HepG2 (cell line): ENCODE data around the gene SOX9. TPM values are rescaled to one million over a fixed set of nuclear protein-coding genes. Genes with fewer than 3 reads are reported as not detected.
A peak's percentile ranks its signal among the peaks of the same experiment; 100 is the strongest.

ENCODE experiments used
- CBX1 ChIP-seq: IDR thresholded peaks from one replicate; pipeline ENCODE4 v1.6.1; 2016; ENCODE audit warnings: antibody characterized with exemption, low read depth
- EP300 ChIP-seq, 3 experiments: sonication (generic) in 1 of 3; formaldehyde crosslinking in 1 of 3; IDR thresholded peaks; 2 replicates each; pipeline versions ENCODE4 v1.5.1 to v1.6.1; 2011 to 2020; ENCODE audit warnings: low read depth in 2 of 3, low read length in 2 of 3, borderline replicate concordance in 1 of 3, improper control_type of control experiment in 1 of 3, mild to moderate bottlenecking in 1 of 3, missing genetic modification reagents in 1 of 3, moderate library complexity in 1 of 3
- EZH2 ChIP-seq: conservative IDR thresholded peaks from 2 replicates; pipeline ENCODE4 v1.6.1; 2012; ENCODE audit warnings: mild to moderate bottlenecking, low read depth, low read length, moderate library complexity
- GABPA ChIP-seq, 2 experiments: IDR thresholded peaks; 2 replicates each; pipeline ENCODE4 v1.6.1; 2011 to 2016; ENCODE audit warnings: low read depth in 2 of 2, low read length in 1 of 2, missing biosample characterization in 1 of 2, missing genetic modification characterization in 1 of 2
- HOMEZ ChIP-seq: IDR thresholded peaks from 2 replicates; pipeline ENCODE4 v1.6.1; 2016; ENCODE audit warnings: low read depth
- MEIS1 ChIP-seq: sonication (generic); formaldehyde crosslinking; IDR thresholded peaks from 2 replicates; pipeline ENCODE4 v1.9.0; 2021; ENCODE audit warnings: mild to moderate bottlenecking, missing genetic modification reagents, moderate library complexity, borderline replicate concordance
- MXD4 ChIP-seq: IDR thresholded peaks from 2 replicates; pipeline ENCODE4 v1.6.1; 2016; ENCODE audit warnings: mild to moderate bottlenecking, missing biosample characterization, missing genetic modification reagents
- PREB ChIP-seq: sonication (generic); formaldehyde crosslinking; IDR thresholded peaks from 2 replicates; pipeline ENCODE4 v1.4.0; 2020; ENCODE audit warnings: missing genetic modification reagents
- RERE ChIP-seq: IDR thresholded peaks from 2 replicates; pipeline ENCODE4 v1.6.1; 2016; ENCODE audit warnings: low read depth, missing genetic modification reagents, missing compliant biosample characterization
- TOPORS ChIP-seq: sonication (generic); formaldehyde crosslinking; IDR thresholded peaks from 2 replicates; pipeline ENCODE4 v1.8.0; 2023; ENCODE audit warnings: mild to moderate bottlenecking, missing genetic modification reagents
- ZFAT ChIP-seq: sonication (generic); formaldehyde crosslinking; conservative IDR thresholded peaks from 2 replicates; pipeline ENCODE4 v1.8.1; 2023; ENCODE audit warnings: missing genetic modification reagents, inconsistent platforms
- ZFP91 ChIP-seq: sonication (generic); formaldehyde crosslinking; IDR thresholded peaks from 2 replicates; pipeline ENCODE4 v1.9.0; 2022; ENCODE audit warnings: missing genetic modification reagents, mild to moderate bottlenecking, borderline replicate concordance
- ZNF160 ChIP-seq: sonication (generic); formaldehyde crosslinking; IDR thresholded peaks from 2 replicates; pipeline ENCODE4 v1.8.0; 2022; ENCODE audit warnings: mild to moderate bottlenecking, inconsistent platforms, missing genetic modification reagents
- ZNF253 ChIP-seq: sonication (generic); formaldehyde crosslinking; IDR thresholded peaks from 2 replicates; pipeline ENCODE4 v1.8.0; 2022; ENCODE audit warnings: mild to moderate bottlenecking, missing genetic modification reagents, borderline replicate concordance
- ZNF331 ChIP-seq: sonication (generic); formaldehyde crosslinking; IDR thresholded peaks from 2 replicates; pipeline ENCODE4 v1.4.0; 2020; ENCODE audit warnings: missing genetic modification reagents
- ZNF546 ChIP-seq: sonication (generic); formaldehyde crosslinking; conservative IDR thresholded peaks from 2 replicates; pipeline ENCODE4 v1.8.1; 2023; ENCODE audit warnings: mild to moderate bottlenecking, missing genetic modification reagents
- ZNF580 ChIP-seq: IDR thresholded peaks from 2 replicates; pipeline ENCODE4 v1.6.1; 2016; ENCODE audit warnings: low read depth, borderline replicate concordance
- polyA plus RNA-seq, 8 experiments: library from polyadenylated mRNA; depleted of rRNA in 3 of 8; stranded (reverse) in 7 of 8; unstranded in 1 of 8; fragments of >200 nt; fragmentation: Illumina TruSeq in 4 of 8; extraction: Trizol in 4 of 8; gene quantifications; 2 replicates each; pipeline versions ENCODE4 v1.2.1 to v1.2.3, GENCODE V29; 2011 to 2016; ENCODE audit warnings: low read depth in 4 of 8, missing spikeins in 1 of 8, mixed read lengths in 1 of 8; ENCODE audit not compliant: insufficient read depth in 1 of 8
- total RNA-seq, 5 experiments: library from RNA; depleted of rRNA; stranded (reverse); fragments of >200 nt; fragmentation: Illumina TruSeq; extraction: Trizol; gene quantifications; 2 replicates each; pipeline ENCODE4 v1.2.3, GENCODE V29; 2016; ENCODE audit warnings: low read depth in 1 of 5

The SOX9 gene
- total and polyA plus RNA-seq, 2 of the 13 experiments (the other 11 are each of a cell fraction or from before 2014, with no cell fraction given), result 16.1 to 27.6 TPM

- TF ChIP-seq PREB (CRISPR knock-in tag) (no peak), HOMEZ (CRISPR knock-in tag) (0 out of 2 replicates have a peak, but pooled peaks have one; percentile 1), ZNF160 (CRISPR knock-in tag) (peak; percentile 45), MXD4 (CRISPR knock-in tag) (no peak; the same call in 1 of the 2 replicates), ZFP91 (CRISPR knock-in tag) (peak; percentile 93; the same call in 1 of the 2 replicates), ZFAT (0 out of 2 replicates have a peak, but pooled peaks have one; percentile 78), CBX1 (peak; percentile 34), ZNF253 (CRISPR knock-in tag) (peak; percentile 92; the same call in 1 of the 2 replicates), ZNF580 (CRISPR knock-in tag) (0 out of 2 replicates have a peak, but pooled peaks have one; percentile 17), ZNF331 (peak; percentile 32; the same call in 1 of the 2 replicates), GABPA (IDR thresholded peaks at IDR 0.05; ENCODE audit: low read depth, low read length) (no peak), GABPA (CRISPR knock-in tag; IDR thresholded peaks at IDR 0.05; ENCODE audit: low read depth) (no peak), EP300 (IDR thresholded peaks at IDR 0.05; ENCODE audit: low read depth in 2 of 2, low read length in 2 of 2) (no peak), EP300 (CRISPR knock-in tag; IDR thresholded peaks at IDR 0.05; ENCODE audit: borderline replicate concordance) (no peak), TOPORS (no peak), ZNF546 (peak; percentile 68), RERE (CRISPR knock-in tag) (no peak), EZH2 (no peak), MEIS1 (CRISPR knock-in tag) (peak; percentile 88)
Measured at GRCh38 chr17:72121164-72122009, 567 bp downstream of the SOX9 start (continued).
